ENCODE measurements around the gene PCBP2. TPM values are rescaled to one million over a fixed set of nuclear protein-coding genes. Genes with fewer than 3 reads are reported as not detected.

PCBP2 gene
- total RNA-seq, 2 donors from 2014 or later = 322 to 534 TPM

- TF ChIP-seq POLR2AphosphoS5 (IDR thresholded peaks at IDR 0.05) = no peak
- no peak for TF ChIP-seq POLR2A (IDR thresholded peaks at IDR 0.05)
- TF ChIP-seq CTCF (IDR thresholded peaks at IDR 0.05) = no peak
- Histone ChIP-seq H3K4me1 (replicated peaks) (no peaks in the 10 kb centered on the region), H3K9me3 (no peaks in the 10 kb centered on the region), H3K36me3 (peaks cover 0 to 8% of the 10 kb centered on the region in 2 donors), H3K4me3 (no peak overlapping the region), H3K27me3 (replicated peaks; ENCODE audit: insufficient read depth) (no peaks in the 10 kb centered on the region), H3K27ac (no peak overlapping the region)
- intact Hi-C loops (cut with DNase I) = no loop called here
- DNase-seq (ENCODE audit: low spot score) = no peak
- 66% methylated on average over 6 of the region's 6 CpGs for WGBS
These were observed 62.9 kb downstream of the PCBP2 start for GRCh38 chr12:53514628-53515290.

GRCh38 chr12:53515291-53515680 is 63.4 kb downstream of the PCBP2 start:
- TF ChIP-seq POLR2A (IDR thresholded peaks at IDR 0.05) = no peak
- TF ChIP-seq POLR2AphosphoS5 (IDR thresholded peaks at IDR 0.05) = no peak
- TF ChIP-seq CTCF (IDR thresholded peaks at IDR 0.05) = no peak
- DNase-seq (ENCODE audit: low spot score) = no peak
- Histone ChIP-seq H3K27me3 (replicated peaks; ENCODE audit: insufficient read depth) (no peaks in the 10 kb centered on the region), H3K27ac (no peak overlapping the region), H3K36me3 (peaks cover 0 to 8% of the 10 kb centered on the region in 2 donors), H3K4me3 (no peak overlapping the region), H3K9me3 (no peaks in the 10 kb centered on the region), H3K4me1 (replicated peaks) (no peaks in the 10 kb centered on the region)
- WGBS = 82% methylated on average over 2 of the region's 2 CpGs
- intact Hi-C loops (cut with DNase I) = no loop called here

GRCh38 chr12:53516758-53517455 is 65.0 kb downstream of the PCBP2 start:
- DNase-seq (ENCODE audit: low spot score) = no peak
- H3K36me3 ChIP-seq = peaks cover 0 to 8% of the 10 kb centered on the region in 2 donors

GRCh38 chr12:53518381-53518780 is 66.5 kb downstream of the PCBP2 start:
- Histone ChIP-seq H3K36me3 (peaks cover 0 to 11% of the 10 kb centered on the region in 2 donors), H3K4me3 (no peak overlapping the region), H3K4me1 (replicated peaks) (no peaks in the 10 kb centered on the region), H3K27me3 (replicated peaks; ENCODE audit: insufficient read depth) (no peaks in the 10 kb centered on the region), H3K9me3 (no peaks in the 10 kb centered on the region), H3K27ac (no peak overlapping the region)
- intact Hi-C loops (cut with DNase I) = no loop called here
- DNase-seq (ENCODE audit: low spot score) = no peak
- 71% methylated on average over 5 of the region's 5 CpGs for WGBS
- TF ChIP-seq POLR2AphosphoS5 (IDR thresholded peaks at IDR 0.05) = no peak
- TF ChIP-seq POLR2A (IDR thresholded peaks at IDR 0.05) = no peak
- no peak for TF ChIP-seq CTCF (IDR thresholded peaks at IDR 0.05)

More at GRCh38 chr12:53516758-53517455, 65.0 kb downstream of the PCBP2 start:
- Histone ChIP-seq H3K4me1 (replicated peaks) (no peaks in the 10 kb centered on the region), H3K9me3 (no peaks in the 10 kb centered on the region), H3K27me3 (replicated peaks; ENCODE audit: insufficient read depth) (no peaks in the 10 kb centered on the region), H3K27ac (no peak overlapping the region), H3K4me3 (no peak overlapping the region)
- no peak for TF ChIP-seq CTCF (IDR thresholded peaks at IDR 0.05)
- no peak for TF ChIP-seq POLR2A (IDR thresholded peaks at IDR 0.05)
- no peak for TF ChIP-seq POLR2AphosphoS5 (IDR thresholded peaks at IDR 0.05)
- WGBS = 86% methylated on average over 13 of the region's 13 CpGs
- intact Hi-C loops (cut with DNase I) = no loop called here

Data from prostate gland (tissue), 2 donors.